WERI-Rb-1 (cell line): Measurements from ENCODE around the gene OVCA2.
A peak's percentile ranks its signal among the peaks of the same experiment; 100 is the strongest.

Source experiments
- DNase-seq: peaks from one replicate; pipeline ENCODE4 v3.0.0-alpha.2; 2020
- H3K27ac ChIP-seq: fragments of 250-450 bp; sonication (Bioruptor Pico); 2 replicates; pipeline ENCODE4 v1.5.1; 2020; ENCODE audit warnings: mild to moderate bottlenecking, moderate library complexity
- H3K27me3 ChIP-seq: fragments of 250-450 bp; sonication (Bioruptor Pico); 2 replicates; pipeline ENCODE4 v1.5.1; 2021; ENCODE audit warnings: mild to moderate bottlenecking, low read depth, moderate library complexity; ENCODE audit not compliant: insufficient read depth, severe bottlenecking
- H3K36me3 ChIP-seq: fragments of 250-450 bp; sonication (Bioruptor Pico); 2 replicates; pipeline ENCODE4 v1.5.1; 2020; ENCODE audit warnings: mild to moderate bottlenecking, moderate library complexity
- H3K4me3 ChIP-seq: 2 replicates; pipeline ENCODE4 v1.5.1; 2011; ENCODE audit warnings: low read depth, mild to moderate bottlenecking, control low read depth, low read length
- H3K9me3 ChIP-seq: fragments of 250-450 bp; sonication (Bioruptor Pico); 2 replicates; pipeline ENCODE4 v1.5.1; 2021; ENCODE audit warnings: mild to moderate bottlenecking, moderate library complexity; ENCODE audit not compliant: severe bottlenecking
- CTCF ChIP-seq: IDR thresholded peaks from 2 replicates; pipeline ENCODE4 v1.5.1; 2011; ENCODE audit warnings: low read depth, mild to moderate bottlenecking, control low read depth, inconsistent platforms, low read length

The OVCA2 gene

GRCh38 chr17:2053380-2054261, 11.8 kb downstream of the OVCA2 start:
- H3K9me3 ChIP-seq, result no peaks in the 10 kb centered on the region
- peak overlapping the region; percentile 59 for H3K4me3 ChIP-seq
- H3K27ac ChIP-seq, result no peak overlapping the region
- peak; percentile 81 for DNase-seq
- H3K27me3 ChIP-seq, result peaks cover 16% of the 10 kb centered on the region
- no peaks in the 10 kb centered on the region for H3K36me3 ChIP-seq
- TF ChIP-seq CTCF, result peak; percentile 76

- Histone ChIP-seq H3K27ac (no peak overlapping the region), H3K27me3 (peaks cover 16% of the 10 kb centered on the region), H3K4me3 (peak overlapping the region; percentile 59), H3K36me3 (no peaks in the 10 kb centered on the region), H3K9me3 (no peaks in the 10 kb centered on the region)
- no peak for TF ChIP-seq CTCF
- no peak for DNase-seq
Observed at GRCh38 chr17:2054262-2054511, 12.4 kb downstream of the OVCA2 start.

GRCh38 chr17:2054512-2055291, 12.9 kb downstream of the OVCA2 start, which contains the start of gene HIC1:
TSS of gene HIC1 (plus strand) at chr17:2055103. CDS start at chr17:2056691, 1,588 bp downstream.
- TF ChIP-seq CTCF, result peak; percentile 88
- no peaks in the 10 kb centered on the region for H3K9me3 ChIP-seq
- H3K4me3 ChIP-seq, result peak within 1 kb of the TSS; percentile 59
- DNase-seq, result peak; percentile 62
- no peak within 1 kb of the TSS for H3K27ac ChIP-seq
- peaks cover 16% of the 10 kb centered on the region for H3K27me3 ChIP-seq
- H3K36me3 ChIP-seq, result no peaks in the 10 kb centered on the region

- Histone ChIP-seq H3K4me3 (peak overlapping the region; percentile 59), H3K36me3 (no peaks in the 10 kb centered on the region; the same call in 1 of the 2 replicates), H3K27ac (no peak overlapping the region), H3K9me3 (no peaks in the 10 kb centered on the region), H3K27me3 (peaks cover 15% of the 10 kb centered on the region)
- DNase-seq, result no peak
- TF ChIP-seq CTCF, result no peak
Observed at GRCh38 chr17:2055292-2056205, 13.7 kb downstream of the OVCA2 start.
